Transverse colon (tissue), 3 donors: Measurements from ENCODE around the gene CATSPER3.

Experiments
- POLR2A ChIP-seq: fragments of 450-650 bp; IDR thresholded peaks from one replicate; pipeline ENCODE4 v1.6.1; 2016; ENCODE audit warnings: antibody characterized with exemption, mild to moderate bottlenecking, moderate library complexity
- TF ChIP-seq, protein P1 (sequence below), 5 experiments: fragments of 200-600 bp in 3 of 5; fragments of 450-650 bp in 2 of 5; sonication (generic) in 3 of 5; IDR thresholded peaks; 1 replicate in 2 of 5; 2 replicates in 3 of 5; pipeline ENCODE4 v1.5.1; 2016 to 2017; ENCODE audit warnings: antibody characterized with exemption in 5 of 5, inconsistent platforms in 3 of 5, mild to moderate bottlenecking in 2 of 5, moderate library complexity in 1 of 5

DNA sequence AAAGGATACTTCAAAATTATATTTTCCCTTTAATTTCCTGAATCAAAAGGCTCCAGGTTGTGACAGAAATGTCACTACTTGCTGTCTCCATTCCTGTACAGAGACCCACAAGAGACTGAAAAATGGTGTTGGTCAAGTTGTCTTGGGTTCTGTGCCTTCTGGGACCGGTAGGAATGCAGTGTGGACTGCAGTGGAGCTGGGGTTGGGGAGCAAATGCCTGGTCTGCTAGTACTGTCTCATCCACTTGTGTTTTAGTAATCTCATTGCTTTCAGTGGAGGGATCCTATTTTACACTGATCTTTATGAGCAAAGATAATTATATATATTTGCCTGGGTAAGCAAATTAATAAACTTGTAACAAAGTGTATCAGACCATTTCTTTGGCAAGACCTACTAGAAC is 24.2 kb upstream of the CATSPER3 start:
- TF ChIP-seq, protein P1, sequence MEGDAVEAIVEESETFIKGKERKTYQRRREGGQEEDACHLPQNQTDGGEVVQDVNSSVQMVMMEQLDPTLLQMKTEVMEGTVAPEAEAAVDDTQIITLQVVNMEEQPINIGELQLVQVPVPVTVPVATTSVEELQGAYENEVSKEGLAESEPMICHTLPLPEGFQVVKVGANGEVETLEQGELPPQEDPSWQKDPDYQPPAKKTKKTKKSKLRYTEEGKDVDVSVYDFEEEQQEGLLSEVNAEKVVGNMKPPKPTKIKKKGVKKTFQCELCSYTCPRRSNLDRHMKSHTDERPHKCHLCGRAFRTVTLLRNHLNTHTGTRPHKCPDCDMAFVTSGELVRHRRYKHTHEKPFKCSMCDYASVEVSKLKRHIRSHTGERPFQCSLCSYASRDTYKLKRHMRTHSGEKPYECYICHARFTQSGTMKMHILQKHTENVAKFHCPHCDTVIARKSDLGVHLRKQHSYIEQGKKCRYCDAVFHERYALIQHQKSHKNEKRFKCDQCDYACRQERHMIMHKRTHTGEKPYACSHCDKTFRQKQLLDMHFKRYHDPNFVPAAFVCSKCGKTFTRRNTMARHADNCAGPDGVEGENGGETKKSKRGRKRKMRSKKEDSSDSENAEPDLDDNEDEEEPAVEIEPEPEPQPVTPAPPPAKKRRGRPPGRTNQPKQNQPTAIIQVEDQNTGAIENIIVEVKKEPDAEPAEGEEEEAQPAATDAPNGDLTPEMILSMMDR (IDR thresholded peaks at IDR 0.05) = no peak
- TF ChIP-seq POLR2A = no peak
